CD4-positive, alpha-beta T cell (primary cell): ENCODE data around the gene KIAA1210. TPM values are rescaled to one million over a fixed set of nuclear protein-coding genes. Genes with fewer than 3 reads are reported as not detected.

Experiments used
- ATAC-seq: fragments of 200-7000 bp; cut with Tn5 transposase; one replicate; pipeline ENCODE4 v1.10.0; 2022; ENCODE audit warnings: mild to moderate bottlenecking; ENCODE audit not compliant: poor library complexity
- CTCF ChIA-PET: fragments of 350-600 bp; sonication (Branson Sonifier 250); formaldehyde crosslinking; loops from one replicate; lab custom pipeline; 2021; ENCODE audit warnings: antibody characterized with exemption, inconsistent platforms; lab: Charles Lee
- POLR2A ChIA-PET: fragments of 350-600 bp; sonication (Branson Sonifier 250); formaldehyde crosslinking; loops from one replicate; lab custom pipeline; 2021; ENCODE audit warnings: antibody characterized with exemption, inconsistent platforms; lab: Charles Lee
- DNase-seq, 14 experiments: peaks; one replicate each; pipeline ENCODE4 v3.0.0-alpha.2; 2013 to 2020; ENCODE audit warnings: mixed read lengths in 2 of 14
- H3K27ac ChIP-seq, 2 donors: one replicate each; pipeline versions ENCODE4 v1.5.1 to v1.7.0; 2013; ENCODE audit warnings: low read length in 2 of 2, low read depth in 1 of 2, mild to moderate bottlenecking in 1 of 2
- H3K27me3 ChIP-seq, 2 experiments: 1 replicate in 1 of 2; 2 replicates in 1 of 2; pipeline versions ENCODE4 v1.6.1 to v1.7.0; 2013; ENCODE audit warnings: low read length in 2 of 2, control low read depth in 1 of 2, mild to moderate bottlenecking in 1 of 2, moderate library complexity in 1 of 2; ENCODE audit not compliant: insufficient read depth in 2 of 2, control insufficient read depth in 1 of 2
- H3K36me3 ChIP-seq: one replicate; pipeline ENCODE4 v1.6.1; 2013; ENCODE audit warnings: low read length, control low read depth; ENCODE audit not compliant: insufficient read depth
- H3K4me1 ChIP-seq: one replicate; pipeline ENCODE4 v1.6.1; 2013; ENCODE audit warnings: low read length, control low read depth; ENCODE audit not compliant: insufficient read depth
- H3K4me3 ChIP-seq: one replicate; pipeline ENCODE4 v1.5.1; 2013; ENCODE audit warnings: mild to moderate bottlenecking, low read length, moderate library complexity
- H3K9me3 ChIP-seq, 2 experiments: 1 replicate in 1 of 2; 2 replicates in 1 of 2; pipeline versions ENCODE4 v1.6.1 to v1.7.0; 2013; ENCODE audit warnings: low read length in 2 of 2, mild to moderate bottlenecking in 2 of 2, control low read depth in 1 of 2, moderate library complexity in 1 of 2; ENCODE audit not compliant: control insufficient read depth in 1 of 2, insufficient read depth in 1 of 2
- H3K27ac Mint-ChIP-seq: one replicate; pipeline ENCODE4 v1.8.0; 2020; ENCODE audit warnings: mixed read lengths
- H3K27me3 Mint-ChIP-seq: one replicate; pipeline ENCODE4 v1.8.0; 2021; ENCODE audit warnings: mixed read lengths
- H3K36me3 Mint-ChIP-seq: one replicate; pipeline ENCODE4 v1.8.0; 2021; ENCODE audit warnings: low read depth, mixed read lengths
- H3K4me1 Mint-ChIP-seq: one replicate; pipeline ENCODE4 v1.8.0; 2021; ENCODE audit warnings: low read depth, mixed read lengths
- H3K4me3 Mint-ChIP-seq: one replicate; pipeline ENCODE4 v1.8.0; 2020; ENCODE audit warnings: mild to moderate bottlenecking, mixed read lengths
- H3K9me3 Mint-ChIP-seq: one replicate; pipeline ENCODE4 v1.8.0; 2020; ENCODE audit warnings: mixed read lengths
- CTCF ChIP-seq: fragments of 200-600 bp; IDR thresholded peaks from one replicate; pipeline ENCODE4 v1.8.0; 2022; ENCODE audit warnings: antibody characterized with exemption, mild to moderate bottlenecking
- intact Hi-C, 2 experiments: fragments of 100-400 bp; cut with DNase I in 1 of 2; cut with micrococcal nuclease in 1 of 2; formaldehyde crosslinking; loops; one replicate each; pipeline versions ENCODE4 v1.15.1 to v1.9.0; 2023 to 2025; cut with DNase I, micrococcal nuclease
- total RNA-seq, 174 experiments: library from RNA in 2 of 174; stranded (reverse) in 2 of 174; gene quantifications; one replicate each; pipeline ENCODE4 v1.2.3 and lab custom pipeline; 2021 to 2026

The KIAA1210 gene
- total RNA-seq, 2 experiments from 2014 or later, result not detected

GRCh38 chrX:119063428-119063827, 64.2 kb downstream of the KIAA1210 start:
- Mint-ChIP-seq H3K9me3 (no peaks in the 10 kb centered on the region), H3K36me3 (no peaks in the 10 kb centered on the region), H3K4me3 (no peak overlapping the region), H3K27ac (no peak overlapping the region), H3K27me3 (no peaks in the 10 kb centered on the region), H3K4me1 (no peaks in the 10 kb centered on the region)
- no peaks in the 10 kb centered on the region for H3K4me1 ChIP-seq
- intact Hi-C loops, result no loop called here
- H3K9me3 ChIP-seq, result no peaks in the 10 kb centered on the region
- ATAC-seq, result no peak
- CTCF ChIA-PET, result no interaction called here
- DNase-seq, result no peak
- POLR2A ChIA-PET, result no interaction called here
- no peak for TF ChIP-seq CTCF
- no peaks in the 10 kb centered on the region for H3K36me3 ChIP-seq
- H3K27me3 ChIP-seq, result no peaks in the 10 kb centered on the region
- no peak overlapping the region for H3K4me3 ChIP-seq
- H3K27ac ChIP-seq, result no peak overlapping the region

DNA sequence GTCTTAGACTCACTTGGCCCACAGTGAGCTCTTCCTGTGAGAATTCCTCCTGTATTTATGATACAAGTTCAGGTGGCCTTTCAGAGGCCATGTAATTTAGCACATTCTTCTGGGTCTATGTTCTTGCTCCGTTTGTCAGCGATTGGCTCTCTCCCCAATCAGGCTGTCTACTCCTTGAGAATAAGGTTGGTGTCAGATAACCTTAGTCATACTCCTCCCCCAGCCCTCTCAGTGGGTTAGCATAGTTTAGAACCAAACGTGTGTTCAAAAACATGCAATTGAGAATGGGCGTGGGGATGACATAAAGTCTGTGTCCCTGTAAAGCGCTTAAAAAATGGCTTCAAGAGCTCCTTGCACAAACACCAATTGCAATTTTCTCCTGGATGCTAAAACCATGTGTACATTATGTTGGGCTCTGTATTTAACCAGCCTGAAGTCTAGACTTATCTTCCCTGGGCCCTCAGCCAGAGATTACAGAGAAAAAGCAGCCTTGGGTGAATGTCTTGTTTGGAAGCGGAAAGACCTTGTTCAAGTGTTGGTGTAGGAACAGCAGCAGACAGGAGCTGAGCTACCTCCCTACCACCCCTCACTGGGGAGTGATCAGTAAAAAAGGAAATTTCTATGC, 64.8 kb downstream of the KIAA1210 start:
- ChIA-PET POLR2A (no interaction called here), CTCF (no interaction called here)
- intact Hi-C loops, result no loop called here
- H3K36me3 ChIP-seq, result no peaks in the 10 kb centered on the region
- no peak for TF ChIP-seq CTCF
- DNase-seq (no peak), ATAC-seq (no peak)
- no peak overlapping the region for H3K27ac Mint-ChIP-seq
- H3K4me1 Mint-ChIP-seq, result no peaks in the 10 kb centered on the region
- no peak overlapping the region for H3K4me3 ChIP-seq
- H3K27me3 ChIP-seq, result no peaks in the 10 kb centered on the region
- no peaks in the 10 kb centered on the region for H3K9me3 ChIP-seq
- H3K36me3 Mint-ChIP-seq, result no peaks in the 10 kb centered on the region
- H3K4me3 Mint-ChIP-seq, result no peak overlapping the region
- H3K4me1 ChIP-seq, result no peaks in the 10 kb centered on the region
- H3K27ac ChIP-seq, result no peak overlapping the region
- H3K27me3 Mint-ChIP-seq, result no peaks in the 10 kb centered on the region
- no peaks in the 10 kb centered on the region for H3K9me3 Mint-ChIP-seq

DNA sequence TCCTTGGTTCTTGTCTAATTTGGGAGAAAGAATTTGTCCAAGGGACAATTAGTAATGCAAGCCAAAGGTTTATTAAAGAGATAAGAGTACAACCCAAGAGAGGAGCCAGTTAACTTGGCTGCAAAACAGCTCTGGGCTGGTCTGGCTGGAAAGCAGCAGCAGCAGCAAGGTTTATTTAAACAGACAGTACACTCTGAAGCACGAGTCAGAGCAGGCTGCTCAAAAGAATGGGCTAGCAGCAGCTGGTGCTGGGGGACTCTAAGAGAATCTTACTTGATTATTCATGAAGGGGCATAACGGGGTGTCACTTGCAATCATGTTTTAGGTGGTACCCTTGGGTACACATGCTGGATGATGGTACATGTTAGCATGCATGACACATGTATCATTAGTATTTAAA, 71.9 kb downstream of the KIAA1210 start:
- CTCF ChIA-PET, result no interaction called here
- ATAC-seq, result no peak
- Histone ChIP-seq H3K4me1 (no peaks in the 10 kb centered on the region), H3K27me3 (peaks cover 4 to 5% of the 10 kb centered on the region in 2 experiments), H3K36me3 (no peaks in the 10 kb centered on the region), H3K27ac (no peak overlapping the region), H3K9me3 (no peaks in the 10 kb centered on the region), H3K4me3 (no peak overlapping the region)
- no peak overlapping the region for H3K4me3 Mint-ChIP-seq
- POLR2A ChIA-PET, result no interaction called here
- DNase-seq, result no peak
- H3K36me3 Mint-ChIP-seq, result no peaks in the 10 kb centered on the region
- H3K9me3 Mint-ChIP-seq, result no peaks in the 10 kb centered on the region
- no peak overlapping the region for H3K27ac Mint-ChIP-seq
- H3K4me1 Mint-ChIP-seq, result no peaks in the 10 kb centered on the region
- H3K27me3 Mint-ChIP-seq, result no peaks in the 10 kb centered on the region
- intact Hi-C loops, result no loop called here
- no peak for TF ChIP-seq CTCF
